T-helper 2 cell treated with Interferon-gamma antibody and Interleukin-4, amounts not matched to agents 100 ng/mL and 5 ng/mL, for 36 hours (primary cell): ENCODE results near the gene UBA1. TPM values are rescaled to one million over a fixed set of nuclear protein-coding genes. Genes with fewer than 3 reads are reported as not detected.

Source experiments
- intact Hi-C: fragments of 100-400 bp; cut with micrococcal nuclease; formaldehyde crosslinking; loops from one replicate; pipeline ENCODE4 v1.15.1; 2023
- total RNA-seq: library from RNA; stranded (reverse); gene quantifications from 2 replicates; pipeline ENCODE4 v1.2.3, GENCODE V29; 2022

The UBA1 gene
- total RNA-seq, result 197 and 205 TPM in 2 replicates

- intact Hi-C loops, result loop anchor here (1.0 to 5.0 kb wide), 9 partner anchors 25 to 459 kb away; partner anchors contain the start of genes ARAF, CDK16, ELK1 and USP11
Measured at GRCh38 chrX:47193475-47194193, at the start of gene UBA1. Gene UBA1, plus strand, starts transcription at chrX:47193829. Its CDS starts 4,974 bp downstream, at chrX:47198803.

GRCh38 chrX:47143894-47144625 lies 49.6 kb upstream of the UBA1 start:
- intact Hi-C loops, result loop anchor here (1.0 to 2.0 kb wide), 3 partner anchors 15 to 515 kb away; partner anchors contain the start of genes USP11 and UXT

GRCh38 chrX:47144626-47145394 lies 48.8 kb upstream of the UBA1 start, which contains the start of the genes NDUFB11 and RBM10:
Gene NDUFB11, minus strand, starts transcription at chrX:47144702. Its CDS starts 23 bp downstream, at chrX:47144679.
Gene RBM10, plus strand, starts transcription at chrX:47145221. Its CDS starts 2,261 bp downstream, at chrX:47147482.
- intact Hi-C loops, result loop anchor here (1.0 to 5.0 kb wide), 7 partner anchors 16 to 514 kb away; partner anchors contain the start of genes RP2, USP11 and UXT

GRCh38 chrX:47145395-47146120 lies 48.1 kb upstream of the UBA1 start:
- intact Hi-C loops, result loop anchor here (1.0 to 5.0 kb wide), 5 partner anchors 45 to 513 kb away; partner anchors contain the start of genes RP2 and UXT

- intact Hi-C loops, result loop anchor here (5.0 kb wide), 1 partner anchor 309 kb away; the partner anchor contains the start of gene RP2
Measured at GRCh38 chrX:47146121-47146935, 47.3 kb upstream of the UBA1 start.

- intact Hi-C loops, result loop anchor here (5.0 kb wide), 1 partner anchor 310 kb away; the partner anchor contains the start of gene RP2
Measured at GRCh38 chrX:47146936-47147859, 46.4 kb upstream of the UBA1 start.

- intact Hi-C loops, result loop anchor here (5.0 kb wide), 1 partner anchor 312 kb away; the partner anchor contains the start of gene RP2
Measured at GRCh38 chrX:47148946-47149345, 44.7 kb upstream of the UBA1 start.

GRCh38 chrX:47151435-47151834 lies 42.2 kb upstream of the UBA1 start:
- intact Hi-C loops, result no loop called here

- intact Hi-C loops, result no loop called here
Measured at GRCh38 chrX:47156611-47157520, 36.8 kb upstream of the UBA1 start.

GRCh38 chrX:47158131-47158530 lies 35.5 kb upstream of the UBA1 start:
- intact Hi-C loops, result no loop called here

GRCh38 chrX:47158781-47159180 lies 34.8 kb upstream of the UBA1 start:
- intact Hi-C loops, result no loop called here

GRCh38 chrX:47160781-47161180 lies 32.8 kb upstream of the UBA1 start:
- intact Hi-C loops, result no loop called here

- intact Hi-C loops, result no loop called here
Measured at GRCh38 chrX:47162927-47163583, 30.6 kb upstream of the UBA1 start.

GRCh38 chrX:47164420-47164819 lies 29.2 kb upstream of the UBA1 start:
- intact Hi-C loops, result no loop called here

- intact Hi-C loops, result no loop called here
Measured at GRCh38 chrX:47166126-47166525, 27.5 kb upstream of the UBA1 start.

- intact Hi-C loops, result no loop called here
Measured at GRCh38 chrX:47168495-47169073, 25.0 kb upstream of the UBA1 start.
